AG04449 (cell line): ENCODE results near the gene CRK.

Source experiments
- CTCF ChIA-PET: fragments of 350-600 bp; formaldehyde crosslinking; extraction: SDS; loops from one replicate; lab custom pipeline; 2021; ENCODE audit warnings: antibody characterized with exemption; lab: Yijun Ruan, JAX
- POLR2A ChIA-PET: fragments of 400-600, 350-600 bp; formaldehyde crosslinking; extraction: SDS; loops from one replicate; lab custom pipeline; 2020; ENCODE audit warnings: antibody characterized with exemption, inconsistent platforms; lab: Yijun Ruan, JAX
- DNase-seq: peaks from one replicate; pipeline ENCODE4 v3.0.0-alpha.2; 2010; ENCODE audit warnings: low read depth, low spot score
- H3K4me3 ChIP-seq: 2 replicates; pipeline ENCODE4 v1.5.1; 2011; ENCODE audit warnings: low read depth, mild to moderate bottlenecking, control low read depth, low read length
- CTCF ChIP-seq: IDR thresholded peaks from one replicate; pipeline ENCODE4 v1.5.1; 2011; ENCODE audit warnings: mild to moderate bottlenecking, moderate library complexity, low read length, control low read depth, inconsistent platforms; ENCODE audit not compliant: insufficient read depth; ENCODE audit errors: missing control alignments

The CRK gene

DNA sequence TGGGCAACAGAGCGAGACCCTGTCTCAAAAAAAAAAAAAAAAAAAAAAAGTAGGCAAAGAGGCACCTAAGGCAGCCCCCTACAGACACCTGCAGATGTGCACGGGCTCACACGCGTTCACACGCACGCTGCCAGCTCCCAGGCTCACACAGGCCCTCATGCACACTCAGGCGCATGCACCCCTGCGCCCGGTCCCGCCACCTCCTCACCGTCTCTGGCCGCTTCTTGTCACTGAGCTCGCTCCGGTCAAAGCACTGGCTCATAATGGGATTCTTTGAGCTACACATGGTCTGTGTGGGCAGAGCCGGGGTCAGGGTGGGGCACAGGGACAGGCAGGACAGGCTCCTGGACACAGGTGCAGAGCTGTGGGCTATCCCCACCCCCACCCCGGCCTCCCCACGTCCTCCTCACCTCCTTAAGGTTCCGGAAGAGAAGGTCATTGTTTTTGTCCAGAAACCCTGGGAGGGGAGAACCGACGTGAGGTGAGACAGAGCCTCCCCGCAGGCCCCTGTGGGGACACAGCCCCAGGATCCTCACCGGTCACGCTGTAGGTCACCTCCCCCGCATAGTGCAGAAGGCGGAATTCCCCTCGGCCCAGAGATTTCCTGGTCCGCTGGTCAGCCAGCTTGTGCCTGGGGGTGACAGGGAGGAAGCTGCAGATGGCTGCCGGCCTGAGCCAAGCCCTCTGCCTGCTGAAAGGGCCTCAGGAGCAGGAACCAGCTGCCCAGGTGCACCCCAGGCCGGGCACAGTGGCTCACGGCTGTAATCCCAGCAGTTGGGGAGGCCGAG is 18.6 kb upstream of the CRK start:
- no peak overlapping the region for H3K4me3 ChIP-seq
- ChIA-PET POLR2A (interaction anchor here (1.8 kb wide), 1 partner anchor 11 kb away, joined by 7 read pairs; no protein-coding TSS in a partner anchor), CTCF (no interaction called here)
- no peak for DNase-seq
- no peak for TF ChIP-seq CTCF

GRCh38 chr17:1473841-1474240 is 17.8 kb upstream of the CRK start:
- no peak for DNase-seq
- POLR2A ChIA-PET = interaction anchor here (1.8 kb wide), 1 partner anchor 11 kb away, joined by 7 read pairs; no protein-coding TSS in a partner anchor
- TF ChIP-seq CTCF = no peak
- no peak overlapping the region for H3K4me3 ChIP-seq
- CTCF ChIA-PET = no interaction called here

- no peak overlapping the region for H3K4me3 ChIP-seq
- TF ChIP-seq CTCF = no peak
- DNase-seq = no peak
- ChIA-PET CTCF (no interaction called here), POLR2A (no interaction called here)
Measured at GRCh38 chr17:1473170-1473569, 17.1 kb upstream of the CRK start.

DNA sequence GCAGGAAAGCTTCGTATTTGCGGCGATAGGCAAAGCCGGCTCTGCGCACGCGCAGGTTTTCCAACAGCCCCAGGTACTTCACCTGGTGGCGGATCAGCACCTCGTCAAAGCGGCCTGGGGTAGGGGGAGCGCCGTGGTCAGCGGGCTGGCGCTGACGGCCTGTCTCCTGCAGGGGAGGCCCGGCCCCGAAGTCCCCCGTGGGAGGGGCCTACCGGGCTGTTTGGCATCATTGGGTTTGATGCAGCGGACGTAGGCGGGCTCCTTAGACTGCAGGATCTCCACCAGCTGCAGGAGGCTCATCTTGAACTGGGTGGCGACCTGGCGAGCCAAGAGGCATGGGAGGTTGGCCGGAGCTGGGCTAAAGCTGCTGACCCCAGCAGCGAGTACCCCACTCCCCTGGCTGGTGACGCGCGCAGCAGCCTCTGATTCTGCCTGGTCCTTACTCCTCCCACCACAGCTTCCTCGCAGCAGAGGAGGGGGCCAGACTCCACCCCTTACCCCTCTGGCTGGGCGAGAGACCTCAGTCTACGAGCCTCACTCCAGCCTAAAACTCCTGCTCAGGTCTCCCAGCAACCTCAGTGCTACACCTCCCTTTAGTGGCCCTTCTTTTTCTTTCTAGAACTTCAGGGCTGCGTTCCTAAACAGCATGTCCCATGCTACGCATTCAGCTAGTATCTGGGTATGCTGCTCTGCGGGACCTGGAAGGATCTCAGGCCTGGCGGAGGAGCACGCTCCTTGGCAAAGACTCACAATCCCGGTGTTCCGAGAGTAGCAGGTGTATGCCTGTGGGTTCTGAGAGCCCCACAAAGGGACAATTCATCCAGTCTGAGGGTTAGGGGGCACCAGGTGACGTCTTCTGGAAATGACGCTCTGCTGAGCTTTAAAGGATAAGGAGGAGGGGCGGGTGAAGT is 16.1 kb upstream of the CRK start:
- ChIA-PET POLR2A (no interaction called here), CTCF (interaction anchor here (1.0 kb wide), 1 partner anchor 43 kb away, joined by 5 read pairs; no protein-coding TSS in a partner anchor)
- H3K4me3 ChIP-seq = no peak overlapping the region
- no peak for TF ChIP-seq CTCF
- DNase-seq = no peak

DNA sequence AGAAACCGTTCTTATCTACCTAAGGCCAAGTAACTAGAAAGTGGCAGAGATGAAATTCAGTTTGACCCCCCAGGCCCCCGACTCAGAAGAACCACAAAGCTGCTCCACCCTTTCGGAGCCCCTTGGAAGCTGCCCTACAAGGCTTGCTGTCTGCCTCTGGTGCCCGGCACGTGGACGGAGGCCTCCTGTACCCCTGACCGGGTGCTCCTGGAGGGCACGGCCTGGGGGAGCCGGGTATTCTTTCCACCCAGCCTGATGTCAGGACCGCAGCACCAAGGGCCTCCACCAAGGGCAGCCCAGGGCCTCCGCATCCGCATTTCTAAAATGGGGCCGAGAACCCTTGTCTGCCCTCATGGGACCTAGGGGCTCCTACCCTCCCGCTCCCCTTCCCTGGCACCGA is 15.5 kb upstream of the CRK start:
- TF ChIP-seq CTCF = no peak
- ChIA-PET POLR2A (no interaction called here), CTCF (interaction anchor here (1.4 kb wide), 1 partner anchor 44 kb away, joined by 3 read pairs; no protein-coding TSS in a partner anchor)
- H3K4me3 ChIP-seq = no peak overlapping the region
- no peak for DNase-seq
